Chondrocyte (in vitro differentiated cells): ENCODE measurements around the gene CLTCL1. TPM values are rescaled to one million over a fixed set of nuclear protein-coding genes. Genes with fewer than 3 reads are reported as not detected.

ENCODE experiments used
- DNase-seq: peaks from one replicate; pipeline ENCODE4 v3.0.0; 2021; ENCODE audit warnings: mixed read lengths, low spot score
- H3K27ac Mint-ChIP-seq: one replicate; pipeline ENCODE4 v1.8.0; 2021; ENCODE audit warnings: mild to moderate bottlenecking, moderate library complexity, mixed read lengths; ENCODE audit not compliant: unreplicated experiment
- H3K27me3 Mint-ChIP-seq: 2 replicates; pipeline ENCODE4 v1.8.0; 2021; ENCODE audit warnings: low read depth, mixed read lengths
- H3K36me3 Mint-ChIP-seq: 2 replicates; pipeline ENCODE4 v1.8.0; 2021; ENCODE audit warnings: low read depth, mixed read lengths
- H3K4me1 Mint-ChIP-seq: 2 replicates; pipeline ENCODE4 v1.8.0; 2021; ENCODE audit warnings: low read depth, mild to moderate bottlenecking, mixed read lengths
- H3K4me3 Mint-ChIP-seq: one replicate; pipeline ENCODE4 v1.8.0; 2021; ENCODE audit warnings: mild to moderate bottlenecking, moderate library complexity, mixed read lengths; ENCODE audit not compliant: unreplicated experiment
- H3K9me3 Mint-ChIP-seq: 2 replicates; pipeline ENCODE4 v1.8.0; 2021; ENCODE audit warnings: low read depth, mixed read lengths
- CTCF ChIP-seq: fragments of 200-600 bp; sonication (generic); IDR thresholded peaks from 2 replicates; pipeline ENCODE4 v1.5.0; 2021; ENCODE audit warnings: antibody characterized with exemption, mild to moderate bottlenecking, moderate library complexity
- total RNA-seq: library from RNA; stranded (reverse); gene quantifications from 3 replicates; pipeline ENCODE4 v1.2.1, GENCODE V29; 2021

CLTCL1 gene
- total RNA-seq, 1 donor from 2014 or later: 24.2 TPM

GRCh38 chr22:19174106-19175025 lies 117.2 kb downstream of the CLTCL1 start:
- H3K27me3 Mint-ChIP-seq: peaks cover 7% of the 10 kb centered on the region
- peaks cover 1% of the 10 kb centered on the region for H3K36me3 Mint-ChIP-seq
- no peak for TF ChIP-seq CTCF
- peaks cover 62% of the 10 kb centered on the region for H3K4me1 Mint-ChIP-seq
- no peaks in the 10 kb centered on the region for H3K9me3 Mint-ChIP-seq
- peak; percentile 85 for DNase-seq
- H3K4me3 Mint-ChIP-seq: peak overlapping the region; percentile 25
- H3K27ac Mint-ChIP-seq: peak overlapping the region; percentile 83

GRCh38 chr22:19173047-19174035 lies 118.2 kb downstream of the CLTCL1 start:
- no peak for TF ChIP-seq CTCF
- Mint-ChIP-seq H3K27me3 (peaks cover 15% of the 10 kb centered on the region), H3K4me1 (peaks cover 59% of the 10 kb centered on the region), H3K36me3 (peaks cover 1% of the 10 kb centered on the region), H3K9me3 (no peaks in the 10 kb centered on the region), H3K4me3 (peak overlapping the region; percentile 94), H3K27ac (peak overlapping the region; percentile 97)
- no peak for DNase-seq

GRCh38 chr22:19172213-19173046 lies 119.1 kb downstream of the CLTCL1 start:
- DNase-seq: no peak
- TF ChIP-seq CTCF: no peak
- peak overlapping the region; percentile 97 for H3K27ac Mint-ChIP-seq
- H3K4me3 Mint-ChIP-seq: peak overlapping the region; percentile 94
- H3K4me1 Mint-ChIP-seq: peaks cover 57% of the 10 kb centered on the region
- peaks cover 2% of the 10 kb centered on the region for H3K36me3 Mint-ChIP-seq
- no peaks in the 10 kb centered on the region for H3K9me3 Mint-ChIP-seq
- H3K27me3 Mint-ChIP-seq: peaks cover 22% of the 10 kb centered on the region

- peaks cover 2% of the 10 kb centered on the region for H3K36me3 Mint-ChIP-seq
- H3K27me3 Mint-ChIP-seq: peaks cover 33% of the 10 kb centered on the region
- no peak overlapping the region for H3K4me3 Mint-ChIP-seq
- H3K9me3 Mint-ChIP-seq: no peaks in the 10 kb centered on the region
- peaks cover 38% of the 10 kb centered on the region for H3K4me1 Mint-ChIP-seq
- TF ChIP-seq CTCF: no peak
- H3K27ac Mint-ChIP-seq: no peak overlapping the region
- peak; percentile 86 for DNase-seq
Measured at GRCh38 chr22:19169947-19170318, 121.6 kb downstream of the CLTCL1 start.
